Keratinocyte (primary cell): ENCODE measurements around the gene BTBD6. TPM values are rescaled to one million over a fixed set of nuclear protein-coding genes. Genes with fewer than 3 reads are reported as not detected.

Experiments
- DNase-seq: peaks from one replicate; pipeline ENCODE4 v3.0.0-alpha.2; 2011; ENCODE audit warnings: low read depth, missing footprints, low spot score
- FAIRE-seq: peaks from 2 replicates; lab custom pipeline; 2011; peaks lifted over from hg19 to GRCh38; lab: Jason Lieb, UNC
- H2AFZ ChIP-seq: 2 replicates; pipeline ENCODE4 v1.6.0; 2012; ENCODE audit warnings: low read length, control low read depth, inconsistent platforms; ENCODE audit not compliant: control insufficient read depth
- H3K27ac ChIP-seq: 2 replicates; pipeline ENCODE4 v1.5.1; 2011; ENCODE audit warnings: low read length; ENCODE audit not compliant: control insufficient read depth, insufficient read depth
- H3K27me3 ChIP-seq: 3 replicates; pipeline ENCODE4 v1.6.0; 2011; ENCODE audit warnings: low read length; ENCODE audit not compliant: control insufficient read depth, insufficient read depth; ENCODE audit errors: extremely low read depth
- H3K36me3 ChIP-seq, 2 experiments: 2 replicates in 1 of 2; 3 replicates in 1 of 2; pipeline ENCODE4 v1.5.1; 2011; ENCODE audit warnings: low read length in 2 of 2, mild to moderate bottlenecking in 1 of 2; ENCODE audit not compliant: control insufficient read depth in 2 of 2, insufficient read depth in 2 of 2; ENCODE audit errors: extremely low read depth in 1 of 2
- H3K4me1 ChIP-seq: 3 replicates; pipeline ENCODE4 v1.5.1; 2011; ENCODE audit warnings: low read length; ENCODE audit not compliant: control insufficient read depth, insufficient read depth; ENCODE audit errors: extremely low read depth
- H3K4me2 ChIP-seq: 3 replicates; pipeline ENCODE4 v1.6.0; 2011; ENCODE audit warnings: low read depth, low read length; ENCODE audit not compliant: control insufficient read depth, insufficient read depth; ENCODE audit errors: extremely low read depth
- H3K4me3 ChIP-seq, 3 experiments: fragments of 200-600 bp in 1 of 3; sonication (generic) in 1 of 3; 2 replicates in 2 of 3; 3 replicates in 1 of 3; pipeline ENCODE4 v1.5.1; 2011 to 2016; ENCODE audit warnings: low read length in 3 of 3, mild to moderate bottlenecking in 3 of 3, control low read depth in 2 of 3, inconsistent platforms in 1 of 3, low read depth in 1 of 3, mixed read lengths in 1 of 3, mixed run types in 1 of 3, moderate library complexity in 1 of 3; ENCODE audit not compliant: control insufficient read depth in 2 of 3, insufficient read depth in 2 of 3; ENCODE audit errors: extremely low read depth in 1 of 3
- H3K79me2 ChIP-seq: 2 replicates; pipeline ENCODE4 v1.6.0; 2012; ENCODE audit warnings: low read length; ENCODE audit not compliant: control insufficient read depth, insufficient read depth
- H3K9ac ChIP-seq: 3 replicates; pipeline ENCODE4 v1.6.0; 2011; ENCODE audit warnings: low read length; ENCODE audit not compliant: control insufficient read depth, insufficient read depth; ENCODE audit errors: extremely low read depth
- H3K9me1 ChIP-seq: 3 replicates; pipeline ENCODE4 v1.6.0; 2011; ENCODE audit warnings: low read length; ENCODE audit not compliant: control insufficient read depth, insufficient read depth; ENCODE audit errors: extremely low read depth
- H3K9me3 ChIP-seq: 2 replicates; pipeline ENCODE4 v1.5.1; 2012; ENCODE audit warnings: low read depth, low read length; ENCODE audit not compliant: control insufficient read depth
- H4K20me1 ChIP-seq: 3 replicates; pipeline ENCODE4 v1.6.0; 2011; ENCODE audit warnings: low read length; ENCODE audit not compliant: control insufficient read depth, insufficient read depth; ENCODE audit errors: extremely low read depth
- EZH2 ChIP-seq: IDR thresholded peaks from one replicate; pipeline ENCODE4 v1.6.1; 2012; ENCODE audit warnings: inconsistent platforms, mild to moderate bottlenecking, low read length, moderate library complexity
- dilution Hi-C: fragments of 300-500 bp; cut with MboI; formaldehyde crosslinking; loops from one replicate; pipeline ENCODE4 v1.7.0; 2020; ENCODE audit warnings: low sequenced_read_pairs; ENCODE audit not compliant: extremely low pct_ligation_motif_present
- polyA plus RNA-seq, 5 experiments: library from polyadenylated mRNA; depleted of rRNA in 3 of 5; stranded (reverse) in 3 of 5; stranded (forward) in 1 of 5; unstranded in 1 of 5; fragments of >200 nt; gene quantifications; 1 replicate in 1 of 5; 2 replicates in 3 of 5; 3 replicates in 1 of 5; pipeline versions ENCODE4 v1.2.1 to v1.2.3, GENCODE V29; 2011 to 2012; ENCODE audit warnings: missing spikeins in 2 of 5, low read depth in 1 of 5, low replicate concordance in 1 of 5
- TF ChIP-seq, protein P1 (sequence below), 3 experiments: IDR thresholded peaks in 1 of 3; conservative IDR thresholded peaks in 1 of 3; optimal IDR thresholded peaks in 1 of 3; 2 replicates in 2 of 3; 3 replicates in 1 of 3; pipeline versions ENCODE3 to v1.5.1; 2011; ENCODE audit warnings: low read length in 3 of 3, mild to moderate bottlenecking in 3 of 3, moderate library complexity in 2 of 3, control low read depth in 1 of 3, inconsistent platforms in 1 of 3; ENCODE audit not compliant: insufficient read depth in 2 of 3; ENCODE audit errors: extremely low read depth in 1 of 3

The BTBD6 gene
- polyA plus RNA-seq, 1 donor (not counting 4 experiments of a cell fraction or from before 2014, with no cell fraction given), result 22.2 TPM

DNA sequence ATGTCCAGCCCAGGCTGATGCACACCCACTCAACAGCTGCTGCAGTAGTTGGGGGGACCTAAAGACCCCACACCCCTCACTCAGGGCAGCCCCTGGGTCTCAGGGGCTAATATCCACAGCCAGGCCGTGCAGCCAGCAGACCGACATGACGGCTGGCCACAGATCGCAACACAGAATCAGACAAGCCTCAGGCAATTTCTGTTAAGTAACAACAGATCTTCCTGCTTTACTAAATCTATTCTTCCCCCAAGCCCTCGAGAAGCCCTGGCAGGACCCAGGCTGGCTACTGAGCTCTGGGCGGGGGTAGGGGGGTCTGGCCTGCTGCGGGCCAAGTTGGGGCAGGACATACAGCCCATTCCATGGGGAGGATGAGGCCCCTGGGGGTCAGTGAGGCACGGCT lies 39.2 kb upstream of the BTBD6 start:
- peaks cover 11% of the 10 kb centered on the region for H3K4me1 ChIP-seq
- H3K4me3 ChIP-seq, result no peak overlapping the region
- H3K9ac ChIP-seq, result no peak overlapping the region
- H2AFZ ChIP-seq, result no peak overlapping the region
- no peaks in the 10 kb centered on the region for H3K79me2 ChIP-seq
- H3K4me2 ChIP-seq, result no peak overlapping the region
- H3K36me3 ChIP-seq, result peaks cover 0 to 11% of the 10 kb centered on the region in 2 experiments
- TF ChIP-seq EZH2, result no peak
- TF ChIP-seq, protein P1, sequence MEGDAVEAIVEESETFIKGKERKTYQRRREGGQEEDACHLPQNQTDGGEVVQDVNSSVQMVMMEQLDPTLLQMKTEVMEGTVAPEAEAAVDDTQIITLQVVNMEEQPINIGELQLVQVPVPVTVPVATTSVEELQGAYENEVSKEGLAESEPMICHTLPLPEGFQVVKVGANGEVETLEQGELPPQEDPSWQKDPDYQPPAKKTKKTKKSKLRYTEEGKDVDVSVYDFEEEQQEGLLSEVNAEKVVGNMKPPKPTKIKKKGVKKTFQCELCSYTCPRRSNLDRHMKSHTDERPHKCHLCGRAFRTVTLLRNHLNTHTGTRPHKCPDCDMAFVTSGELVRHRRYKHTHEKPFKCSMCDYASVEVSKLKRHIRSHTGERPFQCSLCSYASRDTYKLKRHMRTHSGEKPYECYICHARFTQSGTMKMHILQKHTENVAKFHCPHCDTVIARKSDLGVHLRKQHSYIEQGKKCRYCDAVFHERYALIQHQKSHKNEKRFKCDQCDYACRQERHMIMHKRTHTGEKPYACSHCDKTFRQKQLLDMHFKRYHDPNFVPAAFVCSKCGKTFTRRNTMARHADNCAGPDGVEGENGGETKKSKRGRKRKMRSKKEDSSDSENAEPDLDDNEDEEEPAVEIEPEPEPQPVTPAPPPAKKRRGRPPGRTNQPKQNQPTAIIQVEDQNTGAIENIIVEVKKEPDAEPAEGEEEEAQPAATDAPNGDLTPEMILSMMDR (optimal IDR thresholded peaks at IDR 0.05 in 1 of 3, IDR thresholded peaks at IDR 0.05 in 1 of 3, conservative IDR thresholded peaks at IDR 0.05 in 1 of 3; ENCODE audit: extremely low read depth in 1 of 3, insufficient read depth in 2 of 3, low read length in 3 of 3), result no peak
- dilution Hi-C loops, result no loop called here
- H3K9me3 ChIP-seq, result no peaks in the 10 kb centered on the region
- no peaks in the 10 kb centered on the region for H3K27me3 ChIP-seq
- H3K27ac ChIP-seq, result no peak overlapping the region
- FAIRE-seq (no peak), DNase-seq (no peak)
- no peaks in the 10 kb centered on the region for H3K9me1 ChIP-seq
- H4K20me1 ChIP-seq, result no peaks in the 10 kb centered on the region

DNA sequence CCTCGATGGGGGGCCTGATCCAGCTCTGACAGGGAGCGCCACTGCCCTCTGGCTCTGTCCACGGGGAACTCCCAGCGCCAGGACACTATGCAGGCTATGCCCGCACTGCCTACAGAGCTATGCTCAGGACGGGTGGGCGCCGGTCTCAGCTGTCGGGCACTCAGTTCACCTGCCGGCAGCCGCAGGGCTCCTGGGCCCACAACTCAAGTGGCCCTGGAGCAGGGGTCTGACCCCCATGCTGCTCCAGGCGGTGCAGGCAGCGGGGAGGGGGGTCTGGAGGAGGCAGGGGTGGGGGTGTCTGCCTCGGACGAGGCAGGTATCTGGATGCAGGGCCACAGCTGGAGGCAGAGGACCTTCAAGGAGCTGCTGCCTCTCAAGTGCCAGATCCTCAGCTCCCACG lies 38.7 kb upstream of the BTBD6 start:
- H3K4me1 ChIP-seq, result peaks cover 6% of the 10 kb centered on the region
- H3K79me2 ChIP-seq, result no peaks in the 10 kb centered on the region
- H3K27ac ChIP-seq, result no peak overlapping the region
- FAIRE-seq, result no peak
- no peak for DNase-seq
- no peaks in the 10 kb centered on the region for H3K27me3 ChIP-seq
- H3K9me3 ChIP-seq, result no peaks in the 10 kb centered on the region
- no peaks in the 10 kb centered on the region for H3K9me1 ChIP-seq
- H3K9ac ChIP-seq, result no peak overlapping the region
- dilution Hi-C loops, result no loop called here
- no peak overlapping the region for H2AFZ ChIP-seq
- no peak overlapping the region for H3K4me3 ChIP-seq
- no peak overlapping the region for H3K4me2 ChIP-seq
- no peak for TF ChIP-seq EZH2
- TF ChIP-seq, protein P1 (optimal IDR thresholded peaks at IDR 0.05 in 1 of 3, IDR thresholded peaks at IDR 0.05 in 1 of 3, conservative IDR thresholded peaks at IDR 0.05 in 1 of 3; ENCODE audit: extremely low read depth in 1 of 3, insufficient read depth in 2 of 3, low read length in 3 of 3), result no peak
- peaks cover 0 to 12% of the 10 kb centered on the region in 2 experiments for H3K36me3 ChIP-seq
- H4K20me1 ChIP-seq, result no peaks in the 10 kb centered on the region
